ENCODE data around the gene TIGD6.
A peak's percentile ranks its signal among the peaks of the same experiment; 100 is the strongest.

DNA sequence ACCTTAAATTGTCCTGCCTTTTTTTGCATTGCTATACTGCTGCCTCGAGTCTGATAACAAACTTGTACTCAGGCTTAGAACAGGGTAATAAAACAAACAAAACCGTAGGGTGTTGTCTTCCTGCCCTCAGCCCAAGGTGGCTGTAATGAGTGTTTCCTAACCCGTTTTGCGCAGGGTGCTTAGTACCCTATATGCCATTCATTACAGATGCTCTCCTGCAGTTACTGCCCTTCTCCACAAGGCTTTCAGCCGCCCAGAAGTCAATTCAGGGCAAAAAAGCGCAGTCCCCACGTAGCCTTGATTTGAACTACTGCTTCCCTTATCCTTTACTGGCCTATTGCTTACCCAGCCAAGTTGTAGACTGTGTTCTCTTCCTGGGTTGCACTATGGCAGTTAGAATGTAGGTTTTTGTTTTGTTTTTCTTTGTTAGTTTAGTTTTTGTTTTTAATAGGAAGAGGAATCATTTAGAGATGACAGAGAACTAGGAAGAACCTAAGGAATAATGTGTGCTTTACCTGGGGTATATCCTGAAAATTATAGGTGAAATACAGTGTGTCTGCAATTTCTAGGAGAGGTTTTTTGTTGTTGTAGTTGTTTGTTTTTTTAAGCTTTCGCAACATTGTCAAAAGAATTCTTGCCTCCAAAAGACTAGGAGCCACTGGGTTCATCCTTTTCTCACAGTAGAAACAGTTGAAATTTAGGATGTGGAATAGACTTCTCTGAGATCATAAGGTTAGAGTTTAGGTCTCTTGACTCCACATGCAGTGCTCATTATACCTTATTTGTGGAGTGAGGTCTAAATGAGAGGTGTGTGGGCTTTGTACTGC is 1.4 kb upstream of the TIGD6 start:
- TF ChIP-seq, protein P1, sequence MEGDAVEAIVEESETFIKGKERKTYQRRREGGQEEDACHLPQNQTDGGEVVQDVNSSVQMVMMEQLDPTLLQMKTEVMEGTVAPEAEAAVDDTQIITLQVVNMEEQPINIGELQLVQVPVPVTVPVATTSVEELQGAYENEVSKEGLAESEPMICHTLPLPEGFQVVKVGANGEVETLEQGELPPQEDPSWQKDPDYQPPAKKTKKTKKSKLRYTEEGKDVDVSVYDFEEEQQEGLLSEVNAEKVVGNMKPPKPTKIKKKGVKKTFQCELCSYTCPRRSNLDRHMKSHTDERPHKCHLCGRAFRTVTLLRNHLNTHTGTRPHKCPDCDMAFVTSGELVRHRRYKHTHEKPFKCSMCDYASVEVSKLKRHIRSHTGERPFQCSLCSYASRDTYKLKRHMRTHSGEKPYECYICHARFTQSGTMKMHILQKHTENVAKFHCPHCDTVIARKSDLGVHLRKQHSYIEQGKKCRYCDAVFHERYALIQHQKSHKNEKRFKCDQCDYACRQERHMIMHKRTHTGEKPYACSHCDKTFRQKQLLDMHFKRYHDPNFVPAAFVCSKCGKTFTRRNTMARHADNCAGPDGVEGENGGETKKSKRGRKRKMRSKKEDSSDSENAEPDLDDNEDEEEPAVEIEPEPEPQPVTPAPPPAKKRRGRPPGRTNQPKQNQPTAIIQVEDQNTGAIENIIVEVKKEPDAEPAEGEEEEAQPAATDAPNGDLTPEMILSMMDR (IDR thresholded peaks at IDR 0.05; ENCODE audit: extremely low read depth in 1 of 2, insufficient read depth in 1 of 2, low read depth in 1 of 2, low read length in 2 of 2), result peak; percentile 71
- no peak for TF ChIP-seq POLR2AphosphoS5 (IDR thresholded peaks at IDR 0.05; ENCODE audit: insufficient read depth, low read depth, low read length)
